HUES64 (cell line): ENCODE data around the gene TEX29.

ENCODE experiments used
- H3K27ac ChIP-seq: 2 replicates; pipeline ENCODE4 v1.7.0; 2013; ENCODE audit warnings: low read depth, low read length, inconsistent platforms
- H3K27me3 ChIP-seq: 2 replicates; pipeline ENCODE4 v1.6.1; 2013; ENCODE audit warnings: mild to moderate bottlenecking, low read length; ENCODE audit not compliant: insufficient read depth
- H3K36me3 ChIP-seq: 2 replicates; pipeline ENCODE4 v1.6.1; 2013; ENCODE audit warnings: mild to moderate bottlenecking, low read length; ENCODE audit not compliant: insufficient read depth
- H3K4me1 ChIP-seq: 2 replicates; pipeline ENCODE4 v1.6.1; 2013; ENCODE audit warnings: mild to moderate bottlenecking, low read length, moderate library complexity; ENCODE audit not compliant: insufficient read depth
- H3K4me3 ChIP-seq: 2 replicates; pipeline ENCODE4 v1.5.1; 2013; ENCODE audit warnings: mild to moderate bottlenecking, low read length, moderate library complexity
- H3K9ac ChIP-seq: 2 replicates; pipeline ENCODE4 v1.6.1; 2013; ENCODE audit warnings: mild to moderate bottlenecking, low read depth, low read length
- H3K9me3 ChIP-seq: 2 replicates; pipeline ENCODE4 v1.6.1; 2013; ENCODE audit warnings: low read depth, low read length; ENCODE audit not compliant: insufficient read depth
- WGBS: fragments of 150-250, 120-280 bp; methylation state at CpG from one replicate; pipeline ENCODE4 v1.1.7; 2013; ENCODE audit warnings: missing lambda C conversion rate; 5-methylcytosine and 5-hydroxymethylcytosine counted together

Gene TEX29

DNA sequence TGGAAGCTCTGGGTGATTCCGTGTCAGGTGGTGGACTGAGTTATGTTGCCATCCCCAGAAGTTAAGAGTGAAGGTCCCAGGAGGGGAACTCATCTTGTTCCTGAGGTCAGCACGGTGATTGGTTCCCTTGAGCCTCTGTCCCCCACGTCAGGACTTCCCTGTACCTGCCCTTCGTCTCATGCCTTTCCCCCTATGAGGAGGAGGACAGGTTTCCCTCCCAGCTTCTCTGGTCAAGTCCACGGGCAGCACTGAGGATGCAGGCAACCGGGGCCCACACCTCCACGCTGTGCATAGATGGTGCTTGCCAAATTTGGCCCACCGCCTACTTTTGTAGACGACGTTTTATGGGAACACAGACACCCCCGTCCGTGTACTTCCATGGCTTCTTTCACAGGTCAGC, 42.7 kb downstream of the TEX29 start:
- no peaks in the 10 kb centered on the region for H3K27me3 ChIP-seq

DNA sequence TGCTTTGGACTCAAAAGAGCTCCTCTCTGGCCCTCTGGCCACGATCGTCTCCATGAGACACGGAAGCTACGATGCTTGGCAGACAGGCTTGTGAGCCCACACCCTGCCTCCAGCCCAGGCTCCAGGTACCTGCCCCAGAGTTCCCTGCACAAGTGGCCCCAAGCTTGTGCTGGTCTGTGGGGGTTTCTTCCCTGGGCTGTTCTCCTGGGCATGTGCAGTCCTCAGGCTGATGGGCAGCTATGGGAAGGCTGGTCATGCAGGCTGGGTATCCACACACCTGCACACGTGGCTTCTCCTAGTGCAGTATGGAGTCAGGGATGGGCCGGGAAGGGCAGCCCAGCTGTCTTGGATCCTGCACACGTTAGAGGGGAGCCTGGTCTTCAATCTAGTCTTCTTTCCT, 43.1 kb downstream of the TEX29 start:
- Histone ChIP-seq H3K27ac (no peak overlapping the region), H3K36me3 (no peaks in the 10 kb centered on the region), H3K9me3 (no peaks in the 10 kb centered on the region), H3K27me3 (no peaks in the 10 kb centered on the region), H3K4me3 (no peak overlapping the region), H3K4me1 (peaks cover 3% of the 10 kb centered on the region; the same call in 1 of the 2 replicates), H3K9ac (no peak overlapping the region)
- 89% methylated on average over 7 of the region's 7 CpGs for WGBS

More for the DNA sequence above, 42.7 kb downstream of the TEX29 start:
- no peaks in the 10 kb centered on the region for H3K9me3 ChIP-seq
- H3K36me3 ChIP-seq = no peaks in the 10 kb centered on the region
- H3K9ac ChIP-seq = no peak overlapping the region
- peaks cover 3% of the 10 kb centered on the region; the same call in 1 of the 2 replicates for H3K4me1 ChIP-seq
- 91% methylated on average over 12 of the region's 12 CpGs for WGBS
- H3K4me3 ChIP-seq = no peak overlapping the region
- H3K27ac ChIP-seq = no peak overlapping the region

DNA sequence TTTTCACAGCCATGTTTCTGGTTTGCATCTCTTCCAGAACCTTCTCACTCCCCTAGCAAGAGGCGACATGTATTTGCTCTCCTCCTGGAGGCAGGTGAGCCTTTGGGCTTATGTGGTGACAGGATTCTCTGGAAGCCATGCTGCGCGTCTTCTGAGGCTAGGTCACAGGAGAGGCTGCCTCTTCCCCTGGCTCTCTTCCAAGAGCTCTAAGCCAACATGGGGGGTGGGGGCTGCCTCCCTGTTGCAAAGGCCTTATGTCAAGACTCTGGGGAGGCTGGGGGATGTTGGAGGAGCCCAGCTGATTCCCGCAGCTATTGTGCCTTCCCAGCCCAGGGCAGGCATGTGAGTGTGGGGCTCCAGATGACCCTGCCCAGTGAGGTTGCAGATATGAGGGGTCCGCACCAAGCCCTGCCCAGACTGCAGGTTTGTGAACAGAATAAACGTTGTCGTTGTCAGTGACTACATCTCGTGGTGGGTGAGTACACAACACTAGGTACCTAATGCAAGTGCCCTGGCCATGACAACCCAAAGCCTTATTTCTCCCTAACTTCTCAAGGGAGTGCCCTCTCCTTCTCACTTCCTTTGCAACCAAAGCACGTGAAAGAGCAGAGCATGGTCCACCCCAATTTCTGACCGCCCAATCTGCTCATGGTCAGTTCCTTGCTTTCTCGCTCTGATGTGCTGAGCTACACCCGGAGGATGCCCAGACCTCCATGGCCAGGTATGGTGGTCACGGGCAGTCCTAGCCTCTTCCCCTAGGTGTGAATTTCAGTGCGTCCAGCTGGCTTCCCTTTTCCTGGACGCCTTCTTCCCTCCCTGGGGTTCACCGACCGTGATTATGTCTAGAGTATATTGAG, 44.9 kb downstream of the TEX29 start:
- no peak overlapping the region for H3K9ac ChIP-seq
- no peaks in the 10 kb centered on the region for H3K4me1 ChIP-seq
- H3K4me3 ChIP-seq = no peak overlapping the region
- H3K27me3 ChIP-seq = no peaks in the 10 kb centered on the region
- no peaks in the 10 kb centered on the region for H3K9me3 ChIP-seq
- no peaks in the 10 kb centered on the region for H3K36me3 ChIP-seq
- H3K27ac ChIP-seq = no peak overlapping the region
- 88% methylated on average over 14 of the region's 17 CpGs for WGBS

DNA sequence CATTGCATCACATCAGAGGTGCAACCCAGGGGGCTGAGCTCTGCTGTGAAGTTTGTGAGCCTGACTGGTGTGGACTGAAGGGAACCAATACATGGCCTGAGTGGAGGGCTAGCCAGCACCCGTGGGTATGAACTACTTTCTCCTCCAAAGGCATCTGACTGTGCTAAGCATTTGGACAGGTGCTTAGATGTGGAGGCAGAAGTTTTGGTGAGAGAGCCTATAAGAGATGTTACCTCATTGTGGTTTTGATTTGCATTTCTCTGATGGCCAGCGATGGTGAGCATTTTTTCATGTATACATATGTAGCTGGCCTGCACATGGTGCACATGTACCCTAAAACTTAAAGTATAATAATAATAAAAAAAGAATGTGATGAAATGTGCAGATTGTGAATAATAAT, 46.9 kb downstream of the TEX29 start:
- H3K27me3 ChIP-seq = no peaks in the 10 kb centered on the region
- 95% methylated on average over 2 of the region's 2 CpGs for WGBS
- no peaks in the 10 kb centered on the region for H3K9me3 ChIP-seq
- no peaks in the 10 kb centered on the region for H3K36me3 ChIP-seq
- H3K4me3 ChIP-seq = no peak overlapping the region
- no peak overlapping the region for H3K9ac ChIP-seq
- H3K27ac ChIP-seq = no peak overlapping the region
- no peaks in the 10 kb centered on the region for H3K4me1 ChIP-seq

DNA sequence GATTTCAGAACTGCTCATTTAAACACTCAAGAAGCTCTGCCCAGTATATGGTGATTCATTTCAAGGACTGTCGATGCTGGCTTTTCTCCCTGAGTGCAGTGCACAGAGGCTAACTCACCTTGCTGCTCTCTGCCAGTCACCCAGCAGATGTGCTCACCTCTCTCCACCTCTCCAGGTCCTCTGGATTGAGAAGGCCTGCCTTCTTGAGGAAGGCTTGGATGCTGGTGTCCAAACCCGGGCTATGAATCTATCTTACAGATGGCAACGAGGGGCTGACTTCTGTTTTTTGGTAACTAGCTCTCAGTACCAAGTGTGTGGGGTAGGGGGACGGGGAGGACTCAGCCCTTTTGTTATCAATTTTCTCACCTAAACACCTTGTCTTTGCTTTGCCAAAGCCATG, 47.6 kb downstream of the TEX29 start:
- Histone ChIP-seq H3K4me3 (no peak overlapping the region), H3K27ac (no peak overlapping the region), H3K4me1 (no peaks in the 10 kb centered on the region), H3K9me3 (no peaks in the 10 kb centered on the region), H3K36me3 (no peaks in the 10 kb centered on the region), H3K27me3 (no peaks in the 10 kb centered on the region), H3K9ac (no peak overlapping the region)
- WGBS = 97% methylated on average over 3 of the region's 4 CpGs

DNA sequence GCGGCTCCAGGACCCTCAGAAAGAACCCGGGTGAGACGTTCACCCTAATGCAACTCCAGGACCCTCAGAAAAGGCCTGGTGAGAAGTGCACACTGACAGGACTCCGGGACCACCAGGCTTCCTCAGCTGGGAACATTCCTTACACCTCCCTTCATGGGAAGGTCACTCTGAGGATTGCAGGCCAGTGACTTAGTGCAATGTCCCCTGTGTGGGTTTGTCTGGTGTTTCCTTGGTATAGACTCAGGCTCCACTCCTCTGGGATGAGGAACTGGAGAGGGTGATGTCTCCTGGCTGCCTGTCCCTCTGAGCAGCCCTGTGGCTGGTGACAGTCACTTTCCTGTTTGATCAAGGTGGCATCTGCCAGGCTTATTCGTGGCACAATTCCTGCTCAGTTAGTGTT, 49.7 kb downstream of the TEX29 start:
- Histone ChIP-seq H3K4me3 (no peak overlapping the region), H3K9ac (no peak overlapping the region), H3K27me3 (no peaks in the 10 kb centered on the region), H3K9me3 (no peaks in the 10 kb centered on the region), H3K36me3 (no peaks in the 10 kb centered on the region), H3K4me1 (no peaks in the 10 kb centered on the region), H3K27ac (no peak overlapping the region)
- 95% methylated on average over 5 of the region's 5 CpGs for WGBS

DNA sequence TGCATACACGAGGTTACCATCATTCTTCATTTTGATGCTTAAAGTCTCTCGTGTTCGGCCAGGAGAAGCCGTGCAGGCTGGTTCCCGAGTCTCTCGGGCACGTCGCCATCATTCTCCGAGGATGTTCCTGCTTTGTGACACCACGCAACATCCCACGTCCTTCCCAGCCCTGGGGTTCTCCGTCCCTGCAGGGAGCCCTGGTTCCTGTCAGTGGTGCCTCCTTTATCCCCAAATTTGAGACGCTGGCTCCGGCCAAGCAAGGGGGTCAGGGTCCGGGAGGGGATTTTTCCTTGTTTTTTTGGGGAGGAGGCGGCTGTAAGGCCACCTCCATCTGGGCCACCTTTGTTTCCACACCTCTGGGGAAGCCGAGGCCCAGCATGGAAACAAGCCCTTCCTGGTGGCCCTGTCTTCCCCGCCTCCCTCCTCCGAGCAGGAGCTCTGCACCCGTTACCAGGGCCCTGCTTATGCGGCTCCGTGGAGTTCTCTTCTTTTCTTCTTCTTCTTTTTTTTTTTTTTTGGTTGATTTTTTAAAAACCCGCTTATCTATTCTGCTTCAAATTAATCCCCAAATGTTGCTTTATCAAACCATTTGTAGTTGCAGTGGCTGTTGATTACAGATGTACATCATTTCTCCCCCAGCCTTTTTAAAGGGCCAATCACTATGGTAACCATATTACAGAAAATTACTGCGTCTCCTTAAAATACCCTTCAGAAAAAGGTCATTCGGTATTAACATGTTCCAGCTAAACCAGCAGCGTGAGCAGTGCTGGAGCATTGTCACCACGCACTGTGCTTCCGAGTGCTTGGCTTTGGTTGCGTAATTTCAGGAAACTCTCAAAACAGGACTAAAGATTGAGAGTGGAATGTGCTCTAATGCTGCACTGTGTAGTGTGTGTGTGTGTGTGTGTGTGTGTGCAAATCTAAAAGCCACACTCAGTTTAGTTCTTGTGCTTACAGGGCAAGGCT, 50.4 kb downstream of the TEX29 start:
- 91% methylated on average over 29 of the region's 29 CpGs for WGBS
- Histone ChIP-seq H3K36me3 (no peaks in the 10 kb centered on the region), H3K9me3 (no peaks in the 10 kb centered on the region), H3K27ac (no peak overlapping the region), H3K4me1 (no peaks in the 10 kb centered on the region), H3K4me3 (no peak overlapping the region), H3K9ac (no peak overlapping the region), H3K27me3 (no peaks in the 10 kb centered on the region)

DNA sequence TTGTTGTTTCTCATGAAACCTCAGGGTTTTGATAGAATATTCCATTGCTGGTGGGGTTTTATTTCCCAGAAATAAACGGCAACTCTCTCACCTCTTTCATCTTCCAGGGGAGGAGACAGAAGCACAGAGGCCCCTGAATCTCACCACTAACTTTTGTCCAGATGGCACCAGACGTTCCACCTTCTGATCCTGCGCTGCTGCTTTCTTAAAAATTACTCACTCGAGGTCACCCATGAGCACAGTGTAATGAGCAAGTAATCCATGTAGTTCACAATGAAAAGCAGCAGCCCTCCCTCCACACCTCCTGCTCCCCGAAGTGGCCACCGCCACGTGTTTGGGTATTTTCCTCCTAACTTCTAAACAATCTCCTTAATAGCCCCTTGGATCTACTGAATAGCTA, 51.3 kb downstream of the TEX29 start:
- no peaks in the 10 kb centered on the region for H3K9me3 ChIP-seq
- H3K36me3 ChIP-seq = no peaks in the 10 kb centered on the region
- no peaks in the 10 kb centered on the region for H3K4me1 ChIP-seq
- 92% methylated on average over 7 of the region's 7 CpGs for WGBS
- H3K27me3 ChIP-seq = no peaks in the 10 kb centered on the region
- H3K27ac ChIP-seq = no peak overlapping the region
- no peak overlapping the region for H3K4me3 ChIP-seq
- no peak overlapping the region for H3K9ac ChIP-seq

DNA sequence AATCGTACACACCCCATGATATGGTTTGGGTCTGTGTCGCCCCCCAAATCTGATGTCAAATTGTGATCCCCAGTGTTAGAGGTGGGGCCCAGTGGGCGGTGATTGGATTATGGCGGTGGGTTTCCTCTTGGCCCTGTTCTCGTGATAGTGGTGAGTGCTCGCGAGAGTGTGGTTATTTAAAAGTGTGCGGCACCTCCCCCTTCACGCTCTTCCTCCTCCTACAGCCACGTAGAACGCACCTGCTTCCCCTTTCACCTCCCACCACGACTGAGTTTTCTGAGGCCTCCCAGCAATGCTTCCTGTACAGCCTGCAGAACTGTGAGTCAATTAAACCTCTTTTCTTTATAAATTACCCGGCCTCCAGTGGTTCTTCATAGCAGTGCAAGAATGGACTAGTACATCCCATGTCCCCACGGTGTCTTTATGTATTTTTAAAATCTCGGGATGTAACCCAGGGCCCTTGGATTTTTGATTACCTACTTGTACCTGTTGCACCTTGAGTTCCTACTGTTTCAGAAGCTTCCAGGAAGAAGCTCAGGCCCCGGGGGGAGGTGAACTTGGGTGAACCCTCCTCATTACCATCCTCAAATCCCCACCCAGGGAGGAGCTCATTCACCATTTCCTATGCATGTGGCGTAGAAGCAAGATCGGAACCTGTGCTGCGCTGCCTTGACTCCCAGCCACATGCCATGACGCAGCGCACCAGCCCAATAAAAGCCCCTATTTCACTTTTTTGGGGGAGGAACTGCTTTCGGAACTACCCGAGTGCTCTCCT, 52.4 kb downstream of the TEX29 start:
- H3K9ac ChIP-seq = no peak overlapping the region
- H3K4me3 ChIP-seq = no peak overlapping the region
- WGBS = 88% methylated on average over 23 of the region's 23 CpGs
- H3K9me3 ChIP-seq = no peaks in the 10 kb centered on the region
- H3K36me3 ChIP-seq = no peaks in the 10 kb centered on the region
- H3K27me3 ChIP-seq = no peaks in the 10 kb centered on the region
- H3K4me1 ChIP-seq = no peaks in the 10 kb centered on the region
- H3K27ac ChIP-seq = no peak overlapping the region

DNA sequence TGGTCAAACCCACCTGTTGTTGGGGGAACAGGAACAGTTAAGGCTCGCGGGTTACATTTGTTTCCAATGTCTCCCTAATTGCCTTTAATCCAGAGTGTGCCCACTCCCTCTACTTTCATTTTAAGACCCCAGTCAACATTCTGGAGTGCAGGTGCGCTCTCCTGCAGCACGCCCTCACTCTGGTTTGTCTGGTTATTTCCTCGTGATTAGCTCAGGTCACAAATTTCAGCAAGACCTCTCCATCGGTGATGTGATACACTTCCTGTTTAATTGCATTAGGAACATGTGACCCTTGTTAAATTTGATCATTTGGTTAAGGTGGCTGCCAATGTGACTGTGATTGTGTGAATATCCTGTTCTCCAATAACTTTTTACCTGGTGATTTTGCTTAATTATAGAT, 53.0 kb downstream of the TEX29 start:
- 92% methylated on average over 6 of the region's 6 CpGs for WGBS
- no peaks in the 10 kb centered on the region for H3K27me3 ChIP-seq

More for the DNA sequence above, 53.0 kb downstream of the TEX29 start:
- no peak overlapping the region for H3K9ac ChIP-seq
- H3K36me3 ChIP-seq = no peaks in the 10 kb centered on the region
- H3K27ac ChIP-seq = no peak overlapping the region
- no peaks in the 10 kb centered on the region for H3K9me3 ChIP-seq
- no peak overlapping the region for H3K4me3 ChIP-seq
- no peaks in the 10 kb centered on the region for H3K4me1 ChIP-seq
